ENCODE data around the gene DYSF. TPM values are rescaled to one million over a fixed set of nuclear protein-coding genes. Genes with fewer than 3 reads are reported as not detected.

Gene DYSF
- total RNA-seq, 1 donor from 2014 or later = 4.2 TPM

GRCh38 chr2:71722286-71722685, 268.9 kb downstream of the DYSF start:
- TF ChIP-seq CTCF (conservative IDR thresholded peaks at IDR 0.05) = no peak
- Mint-ChIP-seq H3K27ac (no peak overlapping the region), H3K27me3 (peaks cover 6% of the 10 kb centered on the region), H3K9me3 (peaks cover 5% of the 10 kb centered on the region), H3K36me3 (no peaks in the 10 kb centered on the region), H3K4me1 (ENCODE audit: unreplicated experiment) (peaks cover 16% of the 10 kb centered on the region), H3K4me3 (no peak overlapping the region)
- no peak for DNase-seq (ENCODE audit: extremely low spot score, unreplicated experiment)

- no peak for DNase-seq (ENCODE audit: extremely low spot score, unreplicated experiment)
- H3K4me1 Mint-ChIP-seq (ENCODE audit: unreplicated experiment) = peaks cover 16% of the 10 kb centered on the region
- H3K4me3 Mint-ChIP-seq = no peak overlapping the region
- H3K27ac Mint-ChIP-seq = no peak overlapping the region
- H3K36me3 Mint-ChIP-seq = no peaks in the 10 kb centered on the region
- H3K27me3 Mint-ChIP-seq = peaks cover 6% of the 10 kb centered on the region
- TF ChIP-seq CTCF (conservative IDR thresholded peaks at IDR 0.05) = no peak
- peaks cover 5% of the 10 kb centered on the region for H3K9me3 Mint-ChIP-seq
These were observed 271.4 kb downstream of the DYSF start for GRCh38 chr2:71724793-71725192.

- no peak overlapping the region for H3K4me3 Mint-ChIP-seq
- no peak overlapping the region for H3K27ac Mint-ChIP-seq
- H3K27me3 Mint-ChIP-seq = peaks cover 6% of the 10 kb centered on the region
- H3K9me3 Mint-ChIP-seq = peaks cover 5% of the 10 kb centered on the region
- TF ChIP-seq CTCF (conservative IDR thresholded peaks at IDR 0.05) = no peak
- no peak for DNase-seq (ENCODE audit: extremely low spot score, unreplicated experiment)
- no peaks in the 10 kb centered on the region for H3K36me3 Mint-ChIP-seq
- H3K4me1 Mint-ChIP-seq (ENCODE audit: unreplicated experiment) = peaks cover 9% of the 10 kb centered on the region
These were observed 272.5 kb downstream of the DYSF start for GRCh38 chr2:71725836-71726235.

GRCh38 chr2:71727562-71727961, 274.2 kb downstream of the DYSF start:
- peaks cover 4% of the 10 kb centered on the region for H3K27me3 Mint-ChIP-seq
- no peak for TF ChIP-seq CTCF (conservative IDR thresholded peaks at IDR 0.05)
- H3K9me3 Mint-ChIP-seq = no peaks in the 10 kb centered on the region
- H3K36me3 Mint-ChIP-seq = no peaks in the 10 kb centered on the region
- no peak for DNase-seq (ENCODE audit: extremely low spot score, unreplicated experiment)
- no peak overlapping the region for H3K27ac Mint-ChIP-seq
- no peaks in the 10 kb centered on the region for H3K4me1 Mint-ChIP-seq (ENCODE audit: unreplicated experiment)
- H3K4me3 Mint-ChIP-seq = no peak overlapping the region

GRCh38 chr2:71728036-71728435, 274.7 kb downstream of the DYSF start:
- no peaks in the 10 kb centered on the region for H3K9me3 Mint-ChIP-seq
- DNase-seq (ENCODE audit: extremely low spot score, unreplicated experiment) = no peak
- no peaks in the 10 kb centered on the region for H3K4me1 Mint-ChIP-seq (ENCODE audit: unreplicated experiment)
- peaks cover 4% of the 10 kb centered on the region for H3K27me3 Mint-ChIP-seq
- no peak overlapping the region for H3K27ac Mint-ChIP-seq
- H3K4me3 Mint-ChIP-seq = no peak overlapping the region
- no peak for TF ChIP-seq CTCF (conservative IDR thresholded peaks at IDR 0.05)
- H3K36me3 Mint-ChIP-seq = no peaks in the 10 kb centered on the region

GRCh38 chr2:71730785-71731383, 277.5 kb downstream of the DYSF start:
- Mint-ChIP-seq H3K9me3 (no peaks in the 10 kb centered on the region), H3K27ac (no peak overlapping the region)
- TF ChIP-seq CTCF (conservative IDR thresholded peaks at IDR 0.05) = no peak

More at GRCh38 chr2:71730785-71731383, 277.5 kb downstream of the DYSF start:
- H3K4me1 Mint-ChIP-seq (ENCODE audit: unreplicated experiment) = no peaks in the 10 kb centered on the region
- no peak overlapping the region for H3K4me3 Mint-ChIP-seq
- no peak for DNase-seq (ENCODE audit: extremely low spot score, unreplicated experiment)
- peaks cover 8% of the 10 kb centered on the region for H3K27me3 Mint-ChIP-seq
- H3K36me3 Mint-ChIP-seq = no peaks in the 10 kb centered on the region

Data from type B pancreatic cell (in vitro differentiated cells).